Suprapubic skin (tissue), 4 donors: ENCODE measurements around the gene CTCFL. TPM values are rescaled to one million over a fixed set of nuclear protein-coding genes. Genes with fewer than 3 reads are reported as not detected.

Experiments
- DNase-seq, 2 donors: peaks; one replicate each; pipeline ENCODE4 v3.0.0-alpha.2; 2019; ENCODE audit warnings: low spot score in 2 of 2
- H3K27ac ChIP-seq: fragments of 200-600 bp; sonication (generic); one replicate; pipeline ENCODE4 v1.5.1; 2019
- H3K27me3 ChIP-seq: fragments of 200-600 bp; sonication (generic); one replicate; pipeline ENCODE4 v1.5.1; 2019
- H3K36me3 ChIP-seq: fragments of 200-600 bp; sonication (generic); one replicate; pipeline ENCODE4 v1.5.1; 2019
- H3K4me1 ChIP-seq: fragments of 200-600 bp; sonication (generic); one replicate; pipeline ENCODE4 v1.5.1; 2019
- H3K4me3 ChIP-seq: fragments of 200-600 bp; sonication (generic); one replicate; pipeline ENCODE4 v1.5.1; 2019; ENCODE audit warnings: mild to moderate bottlenecking
- H3K9me3 ChIP-seq: fragments of 200-600 bp; sonication (generic); one replicate; pipeline ENCODE4 v1.5.1; 2019
- CTCF ChIP-seq, 2 donors: fragments of 200-600 bp in 1 of 2; fragments of 450-650 bp in 1 of 2; sonication (generic) in 1 of 2; IDR thresholded peaks; one replicate each; pipeline ENCODE4 v1.5.1; 2016 to 2019; ENCODE audit warnings: antibody characterized with exemption in 2 of 2, mild to moderate bottlenecking in 1 of 2, moderate library complexity in 1 of 2
- EP300 ChIP-seq: sonication (generic); formaldehyde crosslinking; IDR thresholded peaks from one replicate; pipeline ENCODE4 v1.6.1; 2017; ENCODE audit warnings: antibody characterized with exemption
- POLR2A ChIP-seq, 2 donors: fragments of 450-650 bp; IDR thresholded peaks; one replicate each; pipeline ENCODE4 v1.6.1; 2017; ENCODE audit warnings: antibody characterized with exemption in 2 of 2, mild to moderate bottlenecking in 2 of 2, moderate library complexity in 2 of 2
- POLR2AphosphoS5 ChIP-seq, 3 donors: sonication (generic); formaldehyde crosslinking; IDR thresholded peaks; one replicate each; pipeline ENCODE4 v1.6.1; 2017; ENCODE audit warnings: antibody characterized with exemption in 3 of 3
- WGBS: methylation state at CpG from one replicate; pipeline ENCODE4 v1.1.5; 2018; 5-methylcytosine and 5-hydroxymethylcytosine counted together
- total RNA-seq, 4 donors: library from RNA; depleted of rRNA; stranded (reverse); fragments of >200 nt; gene quantifications; one replicate each; pipeline ENCODE4 v1.1.0, GENCODE V29; 2016

Gene CTCFL
- total RNA-seq, 4 donors from 2014 or later: not detected

GRCh38 chr20:57462781-57463180, 62.2 kb downstream of the CTCFL start:
- H3K27ac ChIP-seq: no peak overlapping the region
- DNase-seq: no peak
- 95% methylated on average over 8 of the region's 8 CpGs for WGBS
- H3K4me1 ChIP-seq: peaks cover 2% of the 10 kb centered on the region
- no peak overlapping the region for H3K4me3 ChIP-seq
- TF ChIP-seq POLR2A (IDR thresholded peaks at IDR 0.05): no peak
- no peak for TF ChIP-seq POLR2AphosphoS5 (IDR thresholded peaks at IDR 0.05)
- TF ChIP-seq EP300: no peak
- no peak for TF ChIP-seq CTCF (IDR thresholded peaks at IDR 0.05)
- peaks cover 20% of the 10 kb centered on the region for H3K27me3 ChIP-seq
- no peaks in the 10 kb centered on the region for H3K36me3 ChIP-seq
- H3K9me3 ChIP-seq: no peaks in the 10 kb centered on the region

GRCh38 chr20:57461726-57462125, 63.2 kb downstream of the CTCFL start:
- no peaks in the 10 kb centered on the region for H3K36me3 ChIP-seq
- WGBS: 94% methylated on average over 7 of the region's 7 CpGs
- H3K27me3 ChIP-seq: peaks cover 13% of the 10 kb centered on the region
- TF ChIP-seq POLR2AphosphoS5 (IDR thresholded peaks at IDR 0.05) (no peak), POLR2A (IDR thresholded peaks at IDR 0.05) (no peak), CTCF (IDR thresholded peaks at IDR 0.05) (no peak), EP300 (no peak)
- H3K27ac ChIP-seq: no peak overlapping the region
- DNase-seq: no peak
- H3K4me1 ChIP-seq: peaks cover 2% of the 10 kb centered on the region
- H3K9me3 ChIP-seq: no peaks in the 10 kb centered on the region
- H3K4me3 ChIP-seq: no peak overlapping the region

GRCh38 chr20:57460781-57461465, 64.0 kb downstream of the CTCFL start:
- Histone ChIP-seq H3K4me3 (no peak overlapping the region), H3K27me3 (peaks cover 5% of the 10 kb centered on the region), H3K9me3 (no peaks in the 10 kb centered on the region), H3K36me3 (no peaks in the 10 kb centered on the region), H3K4me1 (peaks cover 2% of the 10 kb centered on the region), H3K27ac (no peak overlapping the region)
- DNase-seq: no peak
- 88% methylated on average over 13 of the region's 15 CpGs for WGBS
- TF ChIP-seq EP300 (no peak), POLR2AphosphoS5 (IDR thresholded peaks at IDR 0.05) (no peak), POLR2A (IDR thresholded peaks at IDR 0.05) (no peak)

- Histone ChIP-seq H3K27me3 (no peaks in the 10 kb centered on the region), H3K27ac (no peak overlapping the region), H3K36me3 (no peaks in the 10 kb centered on the region), H3K4me3 (no peak overlapping the region), H3K9me3 (no peaks in the 10 kb centered on the region), H3K4me1 (peaks cover 2% of the 10 kb centered on the region)
- TF ChIP-seq CTCF (IDR thresholded peaks at IDR 0.05) (no peak), EP300 (no peak), POLR2AphosphoS5 (IDR thresholded peaks at IDR 0.05) (no peak), POLR2A (IDR thresholded peaks at IDR 0.05) (no peak)
- 93% methylated on average over 3 of the region's 5 CpGs for WGBS
- DNase-seq: no peak
These were observed 65.0 kb downstream of the CTCFL start for GRCh38 chr20:57459897-57460296.

GRCh38 chr20:57459278-57459677, 65.7 kb downstream of the CTCFL start:
- DNase-seq: no peak
- H3K27ac ChIP-seq: no peak overlapping the region
- no peaks in the 10 kb centered on the region for H3K36me3 ChIP-seq
- TF ChIP-seq POLR2AphosphoS5 (IDR thresholded peaks at IDR 0.05): no peak
- no peak for TF ChIP-seq CTCF (IDR thresholded peaks at IDR 0.05)
- H3K27me3 ChIP-seq: no peaks in the 10 kb centered on the region
- H3K9me3 ChIP-seq: no peaks in the 10 kb centered on the region
- H3K4me3 ChIP-seq: no peak overlapping the region
- H3K4me1 ChIP-seq: peaks cover 2% of the 10 kb centered on the region
- 84% methylated on average over 5 of the region's 5 CpGs for WGBS
